ENCODE measurements around the gene CPSF3. TPM values are rescaled to one million over a fixed set of nuclear protein-coding genes. Genes with fewer than 3 reads are reported as not detected.

Gene CPSF3
- total RNA-seq, 1 experiment from 2014 or later, result 95.5 TPM

GRCh38 chr2:9439536-9439935, 16.1 kb downstream of the CPSF3 start:
- no peaks in the 10 kb centered on the region for H4K20me1 ChIP-seq (ENCODE audit: control insufficient read depth, insufficient read depth, insufficient read length)
- TF ChIP-seq CTCF (conservative IDR thresholded peaks at IDR 0.05), result no peak
- no peak for DNase-seq
- H3K23me2 ChIP-seq (ENCODE audit: insufficient read length, low read depth, low read length, poor library complexity, severe bottlenecking), result no peaks in the 10 kb centered on the region
- no peak overlapping the region for H2BK120ac ChIP-seq (ENCODE audit: low read depth, low read length, poor library complexity, severe bottlenecking)
- no peaks in the 10 kb centered on the region for H3K4me1 Mint-ChIP-seq
- no peaks in the 10 kb centered on the region for H3K79me2 ChIP-seq (ENCODE audit: insufficient read depth, low read length)
- no peak overlapping the region for H3K27ac Mint-ChIP-seq
- H3K18ac ChIP-seq (ENCODE audit: insufficient read length, low read depth, low read length), result no peak overlapping the region
- H4K8ac ChIP-seq (replicated peaks; ENCODE audit: insufficient read length, low read depth, low read length), result no peak overlapping the region
- H2BK5ac ChIP-seq (ENCODE audit: insufficient read length, low read length), result no peak overlapping the region
- no peaks in the 10 kb centered on the region for H3K9me3 Mint-ChIP-seq
- no peak overlapping the region for H3T11ph ChIP-seq (ENCODE audit: low read length)
- no peak overlapping the region for H2BK12ac ChIP-seq (ENCODE audit: insufficient read length, low read depth, low read length)
- no peaks in the 10 kb centered on the region for H3K9me3 ChIP-seq (ENCODE audit: control insufficient read depth, low read depth, low read length)
- no CpG with 5 or more reads among the region's 1 CpG for WGBS (ENCODE audit: extremely low coverage, insufficient read length, low lambda C conversion rate)
- no peak overlapping the region for H3K56ac ChIP-seq (ENCODE audit: insufficient read length, low read depth, low read length)
- H3K27me3 ChIP-seq (ENCODE audit: insufficient read depth, low read length), result no peaks in the 10 kb centered on the region
- no peak overlapping the region for H2AK5ac ChIP-seq (ENCODE audit: insufficient read length, low read length)
- H3K79me1 ChIP-seq (ENCODE audit: insufficient read depth, low read depth, low read length, poor library complexity, severe bottlenecking), result no peaks in the 10 kb centered on the region
- H3K27me3 Mint-ChIP-seq (ENCODE audit: low read depth), result no peaks in the 10 kb centered on the region
- no peak overlapping the region for H3K4ac ChIP-seq (ENCODE audit: low read depth, low read length)
- H4K91ac ChIP-seq (ENCODE audit: insufficient read length, low read depth, low read length), result no peak overlapping the region
- no peak overlapping the region for H2AFZ ChIP-seq (ENCODE audit: low read length)
- no peak overlapping the region for H3K4me2 ChIP-seq (ENCODE audit: insufficient read depth, insufficient read length, low read length)
- H3K4me3 Mint-ChIP-seq, result no peak overlapping the region
- no peak overlapping the region for H3K14ac ChIP-seq (ENCODE audit: insufficient read depth, low read length)
- H3K9ac ChIP-seq (ENCODE audit: extremely low read depth, insufficient read length, low read length), result no peak overlapping the region
- no peaks in the 10 kb centered on the region for H3K4me1 ChIP-seq (ENCODE audit: insufficient read depth, low read length)
- no peak overlapping the region for H3K23ac ChIP-seq (ENCODE audit: insufficient read length, low read depth, low read length)
- no peak overlapping the region for H2BK20ac ChIP-seq (ENCODE audit: low read depth, low read length, poor library complexity, severe bottlenecking)
- peaks cover 34 to 70% (median 69%) of the 10 kb centered on the region in 3 experiments; a peak in 6 of 7 replicates for H3K36me3 Mint-ChIP-seq (ENCODE audit: insufficient read depth in 1 of 3, low read depth in 3 of 3)
- H4K5ac ChIP-seq (ENCODE audit: insufficient read length, low read depth, low read length), result no peak overlapping the region
- H3K27ac ChIP-seq (ENCODE audit: insufficient read length, low read depth, low read length), result no peak overlapping the region
- H2BK15ac ChIP-seq (ENCODE audit: low read depth, low read length), result no peak overlapping the region
